Islet of Langerhans (tissue), 1 donor: Measurements from ENCODE around the gene VAV3.

Experiments used
- FAIRE-seq: peaks from one replicate; lab custom pipeline; 2011; peaks lifted over from hg19 to GRCh38; lab: Jason Lieb, UNC

VAV3 gene

GRCh38 chr1:107972391-107973180 is 7.6 kb upstream of the VAV3 start:
- FAIRE-seq, result peak; percentile 56

DNA sequence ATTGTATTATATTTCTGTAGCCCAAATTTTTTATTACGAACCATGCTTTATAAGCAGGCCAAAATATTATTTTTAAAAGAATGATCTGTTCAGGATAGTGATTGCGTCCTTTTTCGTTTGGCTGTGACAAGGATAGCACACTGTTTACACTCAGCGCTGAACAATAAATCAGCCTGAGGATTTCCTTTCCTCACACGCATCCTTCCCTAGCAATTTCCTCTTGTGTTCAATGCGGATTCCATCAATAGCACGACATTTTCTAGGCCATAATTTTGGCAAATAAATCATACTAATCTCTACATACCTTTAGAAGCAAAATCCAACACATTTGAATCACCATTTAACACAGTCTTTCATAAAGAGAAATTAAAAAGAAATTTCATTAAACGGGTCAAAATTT is 1.6 kb upstream of the VAV3 start:
- no peak for FAIRE-seq

- FAIRE-seq, result no peak
Measured at GRCh38 chr1:107964336-107965109, 457 bp downstream of the VAV3 start.

GRCh38 chr1:107963601-107964335 is 1.2 kb downstream of the VAV3 start:
- no peak for FAIRE-seq

DNA sequence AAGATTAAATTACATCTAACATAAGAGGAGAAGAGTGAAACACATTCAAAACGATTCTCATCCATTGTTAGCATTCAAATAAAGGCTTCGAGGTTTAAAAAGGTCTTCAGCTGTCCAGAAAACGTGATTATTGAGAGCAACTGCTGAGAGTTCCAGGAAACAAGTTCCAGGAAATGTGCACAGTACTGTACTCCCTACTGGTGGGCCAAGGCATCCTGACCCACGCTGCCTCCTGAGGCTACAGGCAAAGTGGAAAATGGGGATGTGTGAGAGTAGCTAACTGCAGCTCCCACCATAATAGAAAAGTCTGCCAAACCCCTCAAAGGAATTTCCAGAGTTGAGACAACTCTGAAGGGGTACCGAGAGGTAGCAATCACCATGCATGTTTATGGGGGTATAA is 2.0 kb downstream of the VAV3 start:
- FAIRE-seq, result no peak

DNA sequence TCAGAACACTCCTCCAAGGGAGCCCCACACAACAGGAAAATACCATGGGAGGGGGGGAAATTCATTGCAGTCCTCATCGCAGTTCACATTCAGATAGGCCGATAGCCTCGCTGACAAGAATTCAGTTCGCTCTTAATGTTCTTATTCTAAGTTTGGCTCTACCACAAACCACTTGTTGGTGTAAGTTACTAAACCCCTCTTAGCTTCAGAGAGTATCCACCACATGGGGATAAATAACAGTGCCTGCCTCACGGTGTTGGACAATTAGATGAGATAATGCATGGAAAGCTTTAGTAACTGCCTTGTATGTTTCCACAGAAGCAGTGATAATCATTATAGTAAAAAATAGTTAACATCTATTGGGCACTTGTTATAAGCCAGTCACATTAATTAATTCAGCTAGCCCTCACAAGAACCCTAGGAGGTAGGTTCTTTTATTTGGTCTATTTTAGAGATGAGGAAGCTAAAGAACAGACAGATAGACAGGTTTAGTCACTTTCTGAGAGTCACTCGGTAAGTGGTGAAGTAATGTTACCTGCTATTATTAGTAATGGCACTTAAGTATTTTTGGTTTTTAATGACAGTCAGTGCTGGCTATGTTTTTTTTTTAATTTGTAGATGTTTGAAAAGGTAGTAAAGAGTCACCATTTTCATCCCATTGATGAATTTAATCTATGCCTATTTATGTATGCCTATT is 10.1 kb downstream of the VAV3 start:
- no peak for FAIRE-seq

- no peak for FAIRE-seq
Measured at GRCh38 chr1:107954126-107954525, 10.9 kb downstream of the VAV3 start.

DNA sequence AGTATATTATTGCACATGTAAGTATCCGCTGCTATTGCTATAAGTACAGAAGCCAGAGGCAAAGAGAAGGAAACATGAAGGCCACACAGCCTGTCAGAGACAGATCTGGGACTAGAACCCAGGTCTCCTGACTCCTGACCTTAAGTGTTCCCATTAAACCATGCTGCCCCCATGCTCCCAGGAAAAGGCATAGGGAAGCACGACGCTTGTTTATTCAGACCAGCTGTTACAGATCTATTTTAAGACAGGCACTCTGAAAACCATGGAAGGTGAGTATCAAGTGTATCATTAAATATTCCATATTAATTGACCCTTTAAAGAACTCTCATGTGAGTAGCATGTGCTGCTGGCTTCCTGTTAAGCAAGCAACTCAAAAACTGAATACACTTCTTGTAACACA is 11.4 kb downstream of the VAV3 start:
- FAIRE-seq, result no peak

DNA sequence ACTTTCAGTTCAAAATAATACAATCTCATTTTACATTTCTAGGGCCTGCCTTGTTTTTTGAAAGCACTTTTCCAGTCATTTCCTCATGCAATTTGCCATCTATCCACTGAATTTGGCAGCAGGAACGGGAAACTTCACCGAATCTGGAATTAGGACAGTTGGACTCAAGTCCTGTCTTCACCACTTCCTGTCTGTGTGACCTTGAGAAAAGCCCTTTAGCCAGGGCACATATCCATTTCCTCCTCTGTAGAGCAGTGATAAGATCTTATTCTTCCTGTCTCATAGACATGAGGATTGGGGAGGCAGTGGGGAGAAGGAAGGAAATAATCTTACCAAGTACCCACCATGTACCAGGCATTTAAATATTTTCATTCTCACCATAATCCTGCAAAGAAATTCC is 12.0 kb downstream of the VAV3 start:
- FAIRE-seq, result no peak

DNA sequence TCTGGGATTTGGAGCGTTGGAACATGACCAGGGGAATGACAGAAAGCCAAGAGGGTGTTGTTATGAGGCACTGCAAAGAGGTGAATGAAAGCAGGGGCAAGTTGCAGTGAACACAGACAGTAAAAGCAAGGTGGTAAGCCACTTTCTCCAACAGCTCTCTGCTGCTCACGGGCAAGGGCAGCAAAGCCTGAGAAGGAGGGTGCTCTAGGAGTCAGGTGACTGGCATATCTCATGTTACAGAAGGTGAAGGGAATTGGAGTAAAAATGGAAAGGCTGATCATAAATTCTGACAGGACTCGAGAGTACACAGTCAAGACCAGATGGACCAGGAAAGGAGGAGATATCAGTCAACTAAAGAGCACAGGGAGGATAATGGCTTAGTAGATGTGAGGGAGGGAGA is 14.5 kb downstream of the VAV3 start:
- FAIRE-seq, result no peak

DNA sequence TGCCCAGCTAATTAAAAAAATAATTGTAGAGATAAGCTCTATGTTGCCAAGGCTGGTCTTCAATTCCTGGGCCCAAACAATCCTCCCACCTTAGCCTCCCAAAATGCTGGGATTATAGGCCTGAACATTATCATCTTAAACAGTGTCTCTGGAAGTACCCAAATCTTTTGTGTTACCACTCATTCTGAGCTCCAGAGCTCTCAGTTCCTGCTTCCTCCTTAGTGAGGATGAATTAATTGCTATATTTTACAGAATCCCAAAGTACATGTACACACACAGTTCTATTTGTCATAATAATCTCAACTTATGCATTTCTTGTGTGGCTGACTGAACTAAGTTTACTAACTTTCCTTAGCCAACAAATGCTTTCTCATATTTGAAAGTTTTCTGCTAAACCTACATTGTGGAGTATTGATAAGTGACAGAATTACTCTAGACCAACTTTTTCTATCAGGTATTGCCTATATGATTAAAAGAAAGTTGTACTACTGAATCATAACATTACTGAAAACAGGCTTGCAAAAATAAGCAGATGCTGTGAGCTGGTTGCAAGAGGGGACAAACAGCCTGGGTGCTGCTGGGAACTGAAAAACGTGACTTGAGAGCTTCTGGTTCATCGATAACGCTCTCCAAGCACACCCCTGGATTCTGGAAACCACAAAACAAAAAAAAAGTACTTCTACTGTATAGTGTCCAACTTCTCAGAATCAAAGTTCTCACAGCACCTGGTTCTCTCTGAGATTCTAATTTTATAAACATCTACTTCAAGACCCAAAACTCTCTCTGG is 15.3 kb downstream of the VAV3 start:
- no peak for FAIRE-seq

- FAIRE-seq, result no peak
Measured at GRCh38 chr1:107946794-107947193, 18.2 kb downstream of the VAV3 start.

DNA sequence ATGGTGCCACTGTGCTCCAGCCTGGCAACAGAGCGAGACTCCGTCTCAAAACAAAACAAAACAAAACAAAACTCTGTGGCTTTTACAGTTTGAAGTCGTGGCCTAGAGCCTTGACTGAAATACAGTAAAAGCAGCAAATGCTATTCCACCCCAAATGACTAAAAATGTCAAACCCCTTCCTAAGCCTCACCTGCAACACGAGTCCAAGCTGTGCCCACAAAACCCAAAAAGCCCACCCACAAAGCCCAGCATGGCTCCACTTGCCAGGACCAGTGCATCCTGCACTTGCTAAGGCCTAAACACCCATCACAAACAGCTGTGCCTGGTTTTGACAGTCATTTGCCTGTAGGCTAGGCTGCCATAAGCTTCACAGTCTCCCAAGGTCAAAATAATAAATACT is 21.3 kb downstream of the VAV3 start:
- FAIRE-seq, result no peak

DNA sequence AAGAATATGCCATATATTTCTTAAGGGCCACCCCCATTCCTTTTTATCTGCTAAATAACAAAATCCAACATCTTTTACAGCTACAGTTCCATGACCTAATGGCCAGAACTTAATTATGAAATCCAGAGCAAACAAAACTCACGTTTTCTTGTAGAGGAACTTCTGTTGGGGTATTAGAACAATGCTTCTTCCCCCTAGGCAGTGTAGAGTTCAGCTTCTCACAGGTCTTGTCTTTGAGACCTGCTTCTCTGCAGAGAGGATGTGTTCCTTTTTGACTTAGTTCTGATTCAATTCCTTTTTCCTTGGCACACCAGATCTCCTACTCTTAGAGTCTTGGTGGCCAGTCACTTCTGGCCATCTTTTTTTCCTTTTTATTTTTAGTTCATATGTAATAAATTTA is 22.2 kb downstream of the VAV3 start:
- FAIRE-seq, result no peak

- no peak for FAIRE-seq
Measured at GRCh38 chr1:107941531-107941930, 23.4 kb downstream of the VAV3 start.

DNA sequence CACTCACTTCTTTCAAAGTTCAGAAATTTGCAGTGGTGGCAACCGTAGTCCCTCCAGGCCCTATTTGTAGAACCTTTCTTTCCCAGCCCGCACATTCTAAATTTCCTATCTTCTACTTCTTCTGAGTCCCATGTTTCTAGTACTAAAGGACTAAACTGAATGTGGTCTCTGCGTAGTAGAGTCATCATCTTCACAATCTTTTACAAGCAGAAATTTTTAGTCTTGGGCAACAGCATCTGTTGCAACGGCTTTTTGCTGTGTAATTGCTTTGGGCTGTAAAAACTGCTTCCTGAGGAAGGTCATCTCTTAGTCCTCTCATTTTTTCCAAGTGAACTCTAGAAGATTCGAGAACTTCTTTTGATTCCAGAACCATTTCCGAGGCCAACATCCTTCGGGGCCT is 23.9 kb downstream of the VAV3 start:
- FAIRE-seq, result no peak

DNA sequence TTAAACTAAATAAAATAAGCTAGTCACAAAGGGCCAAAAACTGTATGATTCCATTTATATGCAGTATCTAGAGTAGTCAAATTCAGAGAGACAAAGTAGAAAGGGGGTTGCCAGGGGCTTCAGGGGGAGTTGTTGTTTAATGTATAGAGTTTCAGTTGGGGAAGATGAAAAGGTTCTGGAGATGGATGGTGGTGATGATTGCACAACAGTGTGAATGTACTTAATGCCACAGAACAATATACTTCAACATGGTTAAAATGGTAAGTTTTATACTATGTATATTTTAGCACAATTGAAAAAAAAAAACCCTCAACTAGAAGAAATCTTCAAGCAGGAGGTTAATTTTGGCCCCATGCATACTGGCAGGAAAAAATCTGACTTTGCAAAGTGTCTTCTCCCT is 24.3 kb downstream of the VAV3 start:
- no peak for FAIRE-seq

GRCh38 chr1:107940017-107940577 is 24.9 kb downstream of the VAV3 start:
- FAIRE-seq, result no peak

DNA sequence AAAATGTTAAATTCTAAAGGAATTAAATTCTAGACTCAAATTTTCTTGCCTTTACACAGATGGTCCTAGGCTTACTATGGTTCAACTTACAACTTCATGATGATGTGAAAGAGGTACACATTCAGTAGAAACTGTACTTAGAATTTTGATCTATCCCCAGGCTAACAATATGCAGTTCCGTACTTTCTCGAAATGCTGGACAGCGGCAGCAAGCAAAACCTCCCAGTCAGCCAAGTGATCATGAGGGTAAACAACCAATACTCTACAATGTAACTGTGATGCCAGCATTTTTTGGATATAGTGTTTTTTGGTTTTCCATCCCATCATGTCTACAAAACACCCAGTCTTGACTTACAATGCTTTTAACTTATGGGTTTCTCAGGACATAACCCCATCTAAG is 25.7 kb downstream of the VAV3 start:
- no peak for FAIRE-seq

DNA sequence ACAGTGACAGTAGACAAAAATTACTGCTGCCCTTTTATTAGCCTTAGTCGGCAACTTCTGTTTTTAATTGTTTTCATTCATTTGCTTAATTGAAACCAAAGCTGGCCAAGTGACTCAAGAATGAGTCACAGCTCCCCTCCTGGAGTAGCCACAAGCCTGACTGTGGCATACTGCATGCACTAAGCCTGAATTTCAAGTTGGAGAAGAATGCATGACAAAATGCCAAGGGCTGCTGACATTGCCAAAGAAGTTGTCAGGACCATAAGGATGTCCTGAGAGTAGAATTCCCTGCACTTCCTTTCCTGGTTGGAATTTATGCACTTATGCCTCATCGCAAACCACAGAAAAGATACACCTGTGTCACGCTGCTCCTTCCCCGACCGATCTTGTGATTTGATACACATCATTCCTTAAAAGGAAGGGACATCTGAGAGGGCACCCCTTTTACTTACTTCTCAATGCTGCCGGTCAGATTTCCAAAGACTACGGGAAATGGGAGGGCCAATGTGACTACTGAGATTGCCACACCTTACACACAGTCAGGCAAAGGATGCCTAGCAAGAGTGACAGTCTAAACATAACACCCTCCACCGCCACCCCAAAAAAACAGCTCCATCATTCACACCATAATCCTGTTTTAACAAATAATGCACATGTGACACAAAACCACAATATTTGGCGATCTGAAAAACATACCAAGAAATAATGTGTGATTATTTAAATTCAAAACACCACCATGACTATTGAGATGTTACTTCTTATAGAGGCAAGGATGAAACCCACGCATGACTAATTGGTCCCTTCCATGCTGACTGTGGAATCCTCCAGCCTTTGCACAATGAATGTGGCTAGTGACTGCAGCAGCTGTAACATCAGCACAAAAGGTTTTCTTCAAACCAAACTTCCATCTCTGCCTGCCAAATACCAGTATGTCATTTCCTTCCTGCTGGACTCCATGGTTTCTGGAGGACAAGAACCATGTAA is 28.2 kb downstream of the VAV3 start:
- FAIRE-seq, result no peak
